HEK293 (cell line): ENCODE data around the gene DDX42.

Experiments used
- ZBTB1 ChIP-seq: fragments of 450-650 bp; formaldehyde crosslinking; IDR thresholded peaks from 2 replicates; pipeline ENCODE4 v1.5.1; 2016; ENCODE audit warnings: missing biosample characterization, missing genetic modification characterization
- ZBTB26 ChIP-seq: fragments of 450-650 bp; formaldehyde crosslinking; optimal IDR thresholded peaks from 2 replicates; pipeline ENCODE3; 2016; ENCODE audit warnings: missing biosample characterization, mild to moderate bottlenecking, missing genetic modification characterization
- ZNF341 ChIP-seq: fragments of 450-650 bp; formaldehyde crosslinking; IDR thresholded peaks from 2 replicates; pipeline ENCODE4; 2016; ENCODE audit warnings: low read depth, missing biosample characterization, missing genetic modification characterization

DNA sequence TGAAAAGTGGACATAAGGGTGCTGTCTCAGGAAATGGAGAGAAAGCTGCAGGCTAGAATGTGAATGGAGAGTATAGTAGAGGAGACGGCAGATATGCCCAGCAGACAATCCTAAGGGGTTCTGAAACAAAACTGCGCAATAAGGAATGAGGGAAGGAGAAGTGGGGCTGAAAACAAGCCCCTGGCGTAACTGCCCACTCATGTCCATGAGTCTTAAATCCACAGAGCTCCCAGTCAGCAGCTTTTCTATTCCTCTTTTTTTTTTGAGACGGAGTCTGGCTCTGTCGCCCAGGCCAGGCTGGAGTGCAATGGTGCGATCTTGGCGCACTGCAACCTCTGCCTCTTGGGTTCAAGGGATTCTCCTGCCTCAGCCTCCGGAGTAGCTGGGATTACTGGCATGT lies 38.3 kb upstream of the DDX42 start:
- TF ChIP-seq ZBTB26 (tag by site-specific recombination) (no peak), ZNF341 (tag by site-specific recombination) (no peak), ZBTB1 (tag by site-specific recombination) (no peak)
